ENCODE measurements around the gene ATE1. TPM values are rescaled to one million over a fixed set of nuclear protein-coding genes. Genes with fewer than 3 reads are reported as not detected.

Gene ATE1
- total RNA-seq, 1 experiment from 2014 or later: 39.2 TPM

- intact Hi-C loops (cut with micrococcal nuclease): no loop called here
- TF ChIP-seq, protein P1, sequence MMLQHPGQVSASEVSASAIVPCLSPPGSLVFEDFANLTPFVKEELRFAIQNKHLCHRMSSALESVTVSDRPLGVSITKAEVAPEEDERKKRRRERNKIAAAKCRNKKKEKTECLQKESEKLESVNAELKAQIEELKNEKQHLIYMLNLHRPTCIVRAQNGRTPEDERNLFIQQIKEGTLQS (IDR thresholded peaks at IDR 0.05): no peak
- TF ChIP-seq CBX3 (IDR thresholded peaks at IDR 0.05; ENCODE audit: low read depth) (no peak), ZFX (IDR thresholded peaks at IDR 0.05) (no peak), EZH2 (IDR thresholded peaks at IDR 0.05) (no peak), SIN3A (IDR thresholded peaks at IDR 0.05; ENCODE audit: low read depth) (no peak), CTCF (IDR thresholded peaks at IDR 0.05 in 2 of 3, conservative IDR thresholded peaks at IDR 0.05 in 1 of 3; ENCODE audit: borderline replicate concordance in 1 of 3, insufficient read depth in 1 of 3, low read depth in 2 of 3, low read length in 2 of 3) (no peak), JUND (IDR thresholded peaks at IDR 0.05) (no peak), CEBPB (IDR thresholded peaks at IDR 0.05; ENCODE audit: low read depth) (no peak), ZBTB33 (IDR thresholded peaks at IDR 0.05; ENCODE audit: extremely low read depth, insufficient replicate concordance, low read length) (no peak), FOSL1 (IDR thresholded peaks at IDR 0.05; ENCODE audit: low read depth) (no peak), POLR2AphosphoS5 (IDR thresholded peaks at IDR 0.05; ENCODE audit: low read depth, low read length) (no peak), SP1 (IDR thresholded peaks at IDR 0.05; ENCODE audit: low read depth) (no peak), SRF (IDR thresholded peaks at IDR 0.05; ENCODE audit: low read depth) (no peak), ZNF274 (IDR thresholded peaks at IDR 0.05; ENCODE audit: low read depth, low read length) (no peak)
- TF ChIP-seq, protein P2, sequence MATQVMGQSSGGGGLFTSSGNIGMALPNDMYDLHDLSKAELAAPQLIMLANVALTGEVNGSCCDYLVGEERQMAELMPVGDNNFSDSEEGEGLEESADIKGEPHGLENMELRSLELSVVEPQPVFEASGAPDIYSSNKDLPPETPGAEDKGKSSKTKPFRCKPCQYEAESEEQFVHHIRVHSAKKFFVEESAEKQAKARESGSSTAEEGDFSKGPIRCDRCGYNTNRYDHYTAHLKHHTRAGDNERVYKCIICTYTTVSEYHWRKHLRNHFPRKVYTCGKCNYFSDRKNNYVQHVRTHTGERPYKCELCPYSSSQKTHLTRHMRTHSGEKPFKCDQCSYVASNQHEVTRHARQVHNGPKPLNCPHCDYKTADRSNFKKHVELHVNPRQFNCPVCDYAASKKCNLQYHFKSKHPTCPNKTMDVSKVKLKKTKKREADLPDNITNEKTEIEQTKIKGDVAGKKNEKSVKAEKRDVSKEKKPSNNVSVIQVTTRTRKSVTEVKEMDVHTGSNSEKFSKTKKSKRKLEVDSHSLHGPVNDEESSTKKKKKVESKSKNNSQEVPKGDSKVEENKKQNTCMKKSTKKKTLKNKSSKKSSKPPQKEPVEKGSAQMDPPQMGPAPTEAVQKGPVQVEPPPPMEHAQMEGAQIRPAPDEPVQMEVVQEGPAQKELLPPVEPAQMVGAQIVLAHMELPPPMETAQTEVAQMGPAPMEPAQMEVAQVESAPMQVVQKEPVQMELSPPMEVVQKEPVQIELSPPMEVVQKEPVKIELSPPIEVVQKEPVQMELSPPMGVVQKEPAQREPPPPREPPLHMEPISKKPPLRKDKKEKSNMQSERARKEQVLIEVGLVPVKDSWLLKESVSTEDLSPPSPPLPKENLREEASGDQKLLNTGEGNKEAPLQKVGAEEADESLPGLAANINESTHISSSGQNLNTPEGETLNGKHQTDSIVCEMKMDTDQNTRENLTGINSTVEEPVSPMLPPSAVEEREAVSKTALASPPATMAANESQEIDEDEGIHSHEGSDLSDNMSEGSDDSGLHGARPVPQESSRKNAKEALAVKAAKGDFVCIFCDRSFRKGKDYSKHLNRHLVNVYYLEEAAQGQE (IDR thresholded peaks at IDR 0.05; ENCODE audit: low read depth): no peak
- CTCF ChIA-PET: no interaction called here
Observed at GRCh38 chr10:121818599-121818998, 109.2 kb downstream of the ATE1 start.

More at GRCh38 chr10:121818599-121818998, 109.2 kb downstream of the ATE1 start:
- ChIA-PET RAD21 (ENCODE audit: low non-redundant PET in 1 of 2, low total read pairs in 2 of 2, uncharacterized antibody in 2 of 2, unreplicated experiment in 2 of 2) (no interaction called here), POLR2A (no interaction called here)
- no peak overlapping the region for H3K4me2 ChIP-seq (ENCODE audit: low read length)
- BruUV-seq (replicated peaks): no TSS peak
- no peak overlapping the region for H3K9ac ChIP-seq (ENCODE audit: low read length)
- no peak overlapping the region for H3K4me3 ChIP-seq (replicated peaks in 1 of 2; ENCODE audit: low read depth in 1 of 2, low read length in 2 of 2)
- H3K9me3 ChIP-seq (ENCODE audit: control insufficient read depth in 1 of 2, insufficient read depth in 1 of 2, low read depth in 1 of 2, low read length in 2 of 2): no peaks in the 10 kb centered on the region
- no peaks in the 10 kb centered on the region for H3K36me3 ChIP-seq (ENCODE audit: control insufficient read depth in 1 of 2, insufficient read depth in 2 of 2, low read length in 2 of 2)
- no peaks in the 10 kb centered on the region for H3K4me1 ChIP-seq (ENCODE audit: control insufficient read depth in 1 of 2, insufficient read depth in 2 of 2, low read length in 2 of 2)
- H3K27ac ChIP-seq (ENCODE audit: low read depth, low read length): no peak overlapping the region
- ATAC-seq (no peak), DNase-seq (ENCODE audit: low read depth, low spot score) (no peak)
- H3K27me3 ChIP-seq (ENCODE audit: insufficient read depth, low read length): no peaks in the 10 kb centered on the region
- H3K9me2 ChIP-seq (ENCODE audit: insufficient read depth): no peaks in the 10 kb centered on the region
- no peaks in the 10 kb centered on the region for H3K79me2 ChIP-seq (ENCODE audit: insufficient read depth, low read length)
- H2AFZ ChIP-seq (ENCODE audit: low read depth, low read length, poor library complexity, severe bottlenecking): no peak overlapping the region
- no peaks in the 10 kb centered on the region for H4K20me1 ChIP-seq (ENCODE audit: insufficient read depth)

All from HCT116 (cell line).